Measurements from ENCODE around the gene MYPN.

MYPN gene

DNA sequence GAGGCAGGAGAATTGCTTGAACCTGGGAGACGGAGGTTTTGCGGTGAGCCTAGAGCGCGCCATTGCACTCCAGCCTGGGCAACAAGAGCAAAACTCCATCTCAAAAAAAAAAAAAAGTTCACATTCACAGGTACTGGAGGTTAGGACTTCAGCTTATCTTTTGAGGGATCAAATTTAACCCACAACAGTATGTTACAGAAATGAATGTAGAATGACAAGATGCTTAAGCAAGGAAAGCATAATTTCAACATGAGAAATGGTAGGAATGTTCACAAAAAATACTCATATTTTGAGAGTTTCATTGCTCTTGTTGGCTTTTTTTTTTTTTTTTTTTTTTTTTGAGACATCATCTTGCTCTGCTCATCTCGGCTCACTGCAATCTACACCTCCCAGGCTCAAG lies 32.3 kb upstream of the MYPN start:
- TF ChIP-seq, protein P1, sequence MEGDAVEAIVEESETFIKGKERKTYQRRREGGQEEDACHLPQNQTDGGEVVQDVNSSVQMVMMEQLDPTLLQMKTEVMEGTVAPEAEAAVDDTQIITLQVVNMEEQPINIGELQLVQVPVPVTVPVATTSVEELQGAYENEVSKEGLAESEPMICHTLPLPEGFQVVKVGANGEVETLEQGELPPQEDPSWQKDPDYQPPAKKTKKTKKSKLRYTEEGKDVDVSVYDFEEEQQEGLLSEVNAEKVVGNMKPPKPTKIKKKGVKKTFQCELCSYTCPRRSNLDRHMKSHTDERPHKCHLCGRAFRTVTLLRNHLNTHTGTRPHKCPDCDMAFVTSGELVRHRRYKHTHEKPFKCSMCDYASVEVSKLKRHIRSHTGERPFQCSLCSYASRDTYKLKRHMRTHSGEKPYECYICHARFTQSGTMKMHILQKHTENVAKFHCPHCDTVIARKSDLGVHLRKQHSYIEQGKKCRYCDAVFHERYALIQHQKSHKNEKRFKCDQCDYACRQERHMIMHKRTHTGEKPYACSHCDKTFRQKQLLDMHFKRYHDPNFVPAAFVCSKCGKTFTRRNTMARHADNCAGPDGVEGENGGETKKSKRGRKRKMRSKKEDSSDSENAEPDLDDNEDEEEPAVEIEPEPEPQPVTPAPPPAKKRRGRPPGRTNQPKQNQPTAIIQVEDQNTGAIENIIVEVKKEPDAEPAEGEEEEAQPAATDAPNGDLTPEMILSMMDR (IDR thresholded peaks at IDR 0.05; ENCODE audit: low read depth, low read length), result no peak
- no peak for DNase-seq (ENCODE audit: extremely low read depth, low read depth)

DNA sequence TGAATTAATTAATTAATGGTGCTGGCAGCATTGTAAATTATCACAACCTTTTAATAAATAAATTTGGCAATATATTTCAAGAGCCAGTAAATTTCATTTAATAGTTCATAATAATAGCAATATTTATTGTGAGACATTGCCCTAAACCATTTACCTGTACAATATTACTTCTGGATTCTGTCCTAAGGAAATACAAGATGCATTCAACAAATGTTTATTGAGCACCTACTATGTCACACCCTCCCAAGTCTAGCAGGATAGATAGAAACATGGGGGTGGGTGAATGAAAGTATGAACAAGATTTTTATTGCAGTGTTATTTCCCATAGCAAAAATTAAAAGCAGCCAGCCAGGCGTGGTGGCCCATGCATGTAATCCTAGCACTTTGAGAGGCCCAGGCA lies 29.9 kb upstream of the MYPN start:
- TF ChIP-seq, protein P1 (IDR thresholded peaks at IDR 0.05; ENCODE audit: low read depth, low read length), result no peak
- no peak for DNase-seq (ENCODE audit: extremely low read depth, low read depth)

DNA sequence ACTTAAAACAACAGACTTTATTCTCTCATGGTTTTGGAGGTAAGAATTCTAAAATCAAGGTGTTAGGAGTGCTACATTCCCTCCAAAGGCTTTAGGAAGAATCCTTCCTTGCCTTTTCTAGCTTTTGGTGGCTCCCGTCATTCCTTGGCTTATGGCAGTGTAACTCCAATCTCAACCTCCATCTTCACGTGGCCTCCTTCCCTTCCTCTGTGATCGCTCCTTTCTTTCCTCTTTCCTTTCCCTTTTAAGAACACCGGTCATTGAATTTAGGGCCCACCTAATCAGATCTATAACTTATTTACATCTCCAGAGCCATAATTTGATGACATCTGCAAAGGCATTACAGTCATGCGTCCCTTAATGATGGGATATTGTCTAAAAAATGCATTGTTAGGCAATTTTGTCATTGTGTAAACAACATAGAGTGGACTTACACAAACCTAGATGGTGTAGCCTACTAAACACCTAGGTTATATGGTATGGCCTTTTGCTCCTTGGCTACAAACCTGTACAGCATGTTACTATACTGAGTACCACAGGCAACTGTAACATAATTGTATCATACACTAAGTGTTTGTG lies 28.3 kb upstream of the MYPN start:
- DNase-seq (ENCODE audit: extremely low read depth, low read depth), result no peak
- TF ChIP-seq, protein P1 (IDR thresholded peaks at IDR 0.05; ENCODE audit: low read depth, low read length), result no peak

DNA sequence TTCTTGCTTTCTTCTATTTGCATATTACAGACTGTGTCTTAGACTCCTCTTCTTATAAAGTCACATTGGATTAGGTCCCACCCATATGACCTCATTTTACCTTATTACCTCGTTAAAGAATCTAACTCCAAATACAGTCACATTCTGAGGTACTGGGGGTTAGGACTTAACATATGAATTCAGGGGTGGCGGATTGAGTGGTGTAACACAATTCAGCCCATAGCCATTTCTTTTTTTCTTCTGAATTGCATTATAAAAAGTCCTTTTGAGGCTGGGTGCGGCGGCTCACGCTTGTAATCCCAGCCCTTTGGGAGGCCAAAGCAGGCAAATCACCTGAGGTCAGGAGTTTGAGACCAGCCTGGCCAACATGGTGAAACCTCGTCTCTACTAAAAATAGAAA lies 27.4 kb upstream of the MYPN start:
- no peak for DNase-seq (ENCODE audit: extremely low read depth, low read depth)

DNA sequence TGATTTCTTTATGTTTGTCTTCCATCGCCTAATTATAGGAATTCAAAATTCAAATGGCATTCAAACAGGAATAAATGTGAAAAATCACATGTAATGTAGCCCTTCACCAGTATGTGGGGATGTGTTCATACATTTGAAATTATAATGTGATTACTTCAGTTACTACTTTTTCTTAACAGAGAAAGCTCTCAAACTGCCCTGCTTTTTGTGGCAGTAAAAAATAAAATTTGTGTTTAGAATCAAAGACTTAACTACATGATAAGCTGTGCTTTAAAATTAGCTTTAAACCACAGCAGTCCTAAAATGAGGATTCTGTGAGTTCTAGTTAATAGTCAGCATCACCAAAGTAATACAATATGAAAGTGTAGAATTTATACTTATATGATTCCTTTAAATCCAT lies 26.4 kb upstream of the MYPN start:
- no peak for DNase-seq (ENCODE audit: extremely low read depth, low read depth)
- TF ChIP-seq, protein P1 (IDR thresholded peaks at IDR 0.05; ENCODE audit: low read depth, low read length), result peak; percentile 51

More for the DNA sequence above, 27.4 kb upstream of the MYPN start:
- TF ChIP-seq, protein P1 (IDR thresholded peaks at IDR 0.05; ENCODE audit: low read depth, low read length), result no peak

DNA sequence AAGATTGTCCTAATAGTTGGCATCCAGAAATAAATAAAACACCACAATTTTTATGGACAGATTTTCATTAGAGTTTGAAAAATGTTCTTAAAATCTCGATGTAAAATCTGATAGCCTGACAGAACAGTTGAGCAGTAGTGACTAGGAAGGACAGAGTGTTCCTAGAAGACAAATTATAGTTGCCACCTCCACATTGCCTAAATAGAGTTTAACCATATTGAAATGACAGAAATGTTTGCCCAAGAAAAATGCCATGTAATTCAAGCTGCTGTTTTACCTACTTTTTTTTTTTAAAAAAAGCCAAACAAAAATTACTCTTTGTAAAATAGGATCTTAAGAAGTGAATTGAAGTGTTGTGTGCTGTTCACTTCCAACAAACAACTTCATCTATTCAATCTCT lies 25.3 kb upstream of the MYPN start:
- TF ChIP-seq, protein P1 (IDR thresholded peaks at IDR 0.05; ENCODE audit: low read depth, low read length), result no peak
- no peak for DNase-seq (ENCODE audit: extremely low read depth, low read depth)

DNA sequence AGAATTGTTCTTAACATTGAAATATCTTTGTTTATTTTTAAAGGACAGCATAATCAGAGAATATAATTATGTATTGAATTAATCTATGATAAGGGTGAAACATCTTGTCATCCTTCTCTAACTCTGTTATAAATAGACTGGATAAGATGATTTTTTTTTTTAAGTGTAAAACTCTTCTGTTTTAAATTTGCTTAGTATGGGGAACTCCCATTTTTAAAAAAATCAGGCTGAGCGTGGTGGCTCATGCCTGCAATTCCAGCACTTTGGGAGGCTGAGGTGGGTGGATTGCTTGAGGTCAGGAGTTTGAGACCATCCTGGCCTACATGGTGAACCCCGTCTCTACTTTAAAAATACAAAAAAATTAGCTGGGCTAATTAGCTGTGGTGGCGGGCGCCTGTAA lies 24.8 kb upstream of the MYPN start:
- TF ChIP-seq, protein P1 (IDR thresholded peaks at IDR 0.05; ENCODE audit: low read depth, low read length), result no peak
- DNase-seq (ENCODE audit: extremely low read depth, low read depth), result no peak

Measured in AG09319 (cell line).